Right atrium auricular region (tissue), 2 donors: Measurements from ENCODE around the gene BBLN. TPM values are rescaled to one million over a fixed set of nuclear protein-coding genes. Genes with fewer than 3 reads are reported as not detected.

Experiments
- DNase-seq: peaks from one replicate; pipeline ENCODE4 v3.0.0-alpha.2; 2019; ENCODE audit warnings: low spot score
- H3K27ac ChIP-seq, 2 donors: fragments of 200-600 bp; sonication (generic); 1 replicate in 1 of 2; 2 replicates in 1 of 2; pipeline ENCODE4 v1.5.1; 2016 to 2019
- H3K27me3 ChIP-seq, 2 donors: fragments of 200-600 bp; sonication (generic); one replicate each; pipeline versions ENCODE4 v1.5.1 to v1.6.0; 2017 to 2019
- H3K36me3 ChIP-seq: fragments of 200-600 bp; sonication (generic); one replicate; pipeline ENCODE4 v1.5.1; 2016
- H3K4me1 ChIP-seq, 2 donors: fragments of 200-600 bp; sonication (generic); one replicate each; pipeline versions ENCODE4 v1.5.1 to v1.6.0; 2017 to 2019
- H3K4me3 ChIP-seq, 2 donors: fragments of 200-600 bp; sonication (generic); 1 replicate in 1 of 2; 2 replicates in 1 of 2; pipeline ENCODE4 v1.5.1; 2017 to 2019; ENCODE audit warnings: mild to moderate bottlenecking in 1 of 2, moderate library complexity in 1 of 2
- H3K9me3 ChIP-seq, 2 donors: fragments of 200-600 bp; sonication (generic); one replicate each; pipeline ENCODE4 v1.5.1; 2019
- CTCF ChIP-seq, 2 donors: fragments of 200-600 bp; sonication (generic); IDR thresholded peaks; one replicate each; pipeline ENCODE4 v1.5.1; 2019; ENCODE audit warnings: antibody characterized with exemption in 2 of 2
- total RNA-seq, 2 donors: library from RNA; depleted of rRNA; stranded (reverse); fragments of >200 nt; gene quantifications; one replicate each; pipeline ENCODE4 v1.1.0, GENCODE V29; 2016

Gene BBLN
- total RNA-seq, 2 donors from 2014 or later = 219 to 362 TPM

- H3K27ac ChIP-seq = no peak overlapping the region
- no peak for TF ChIP-seq CTCF (IDR thresholded peaks at IDR 0.05)
- H3K36me3 ChIP-seq = peaks cover 54% of the 10 kb centered on the region
- no peak for DNase-seq
- no peaks in the 10 kb centered on the region for H3K27me3 ChIP-seq
- peaks cover 0 to 26% of the 10 kb centered on the region in 2 donors for H3K4me1 ChIP-seq
- H3K9me3 ChIP-seq = no peaks in the 10 kb centered on the region
- no peak overlapping the region for H3K4me3 ChIP-seq
Measured at GRCh38 chr9:128164307-128164885, 4.3 kb downstream of the BBLN start.

- TF ChIP-seq CTCF (IDR thresholded peaks at IDR 0.05) = no peak
- H3K4me1 ChIP-seq = peaks cover 0 to 15% of the 10 kb centered on the region in 2 donors
- H3K27me3 ChIP-seq = no peaks in the 10 kb centered on the region
- no peak for DNase-seq
- no peak overlapping the region for H3K4me3 ChIP-seq
- peaks cover 61% of the 10 kb centered on the region for H3K36me3 ChIP-seq
- H3K9me3 ChIP-seq = no peaks in the 10 kb centered on the region
- no peak overlapping the region for H3K27ac ChIP-seq
Measured at GRCh38 chr9:128166169-128166568, 6.1 kb downstream of the BBLN start.

GRCh38 chr9:128167209-128167608 is 7.1 kb downstream of the BBLN start:
- DNase-seq = no peak
- Histone ChIP-seq H3K9me3 (no peaks in the 10 kb centered on the region), H3K36me3 (peaks cover 61% of the 10 kb centered on the region), H3K4me1 (peaks cover 0 to 4% of the 10 kb centered on the region in 2 donors), H3K4me3 (no peak overlapping the region), H3K27ac (no peak overlapping the region), H3K27me3 (no peaks in the 10 kb centered on the region)
- no peak for TF ChIP-seq CTCF (IDR thresholded peaks at IDR 0.05)

- Histone ChIP-seq H3K9me3 (no peaks in the 10 kb centered on the region), H3K27ac (no peak overlapping the region), H3K4me3 (no peak overlapping the region), H3K27me3 (no peaks in the 10 kb centered on the region), H3K4me1 (no peaks in the 10 kb centered on the region), H3K36me3 (peaks cover 55% of the 10 kb centered on the region)
- DNase-seq = no peak
- TF ChIP-seq CTCF (IDR thresholded peaks at IDR 0.05) = no peak
Measured at GRCh38 chr9:128168731-128169308, 8.8 kb downstream of the BBLN start.

- H3K27ac ChIP-seq = no peak overlapping the region
- no peaks in the 10 kb centered on the region for H3K4me1 ChIP-seq
- no peaks in the 10 kb centered on the region for H3K9me3 ChIP-seq
- no peaks in the 10 kb centered on the region for H3K27me3 ChIP-seq
- DNase-seq = no peak
- no peak for TF ChIP-seq CTCF (IDR thresholded peaks at IDR 0.05)
- H3K4me3 ChIP-seq = no peak overlapping the region
- peaks cover 54% of the 10 kb centered on the region for H3K36me3 ChIP-seq
Measured at GRCh38 chr9:128169492-128169891, 9.4 kb downstream of the BBLN start.

- Histone ChIP-seq H3K36me3 (peaks cover 55% of the 10 kb centered on the region), H3K4me1 (no peaks in the 10 kb centered on the region), H3K9me3 (no peaks in the 10 kb centered on the region), H3K27ac (no peak overlapping the region), H3K27me3 (no peaks in the 10 kb centered on the region), H3K4me3 (no peak overlapping the region)
- TF ChIP-seq CTCF (IDR thresholded peaks at IDR 0.05) = no peak
- DNase-seq = no peak
Measured at GRCh38 chr9:128169925-128170324, 9.9 kb downstream of the BBLN start.
